Loucy (cell line): ENCODE measurements around the gene DLGAP3.

Experiments used
- H2AFZ ChIP-seq: fragments of 200-600 bp; sonication (generic); 2 replicates; pipeline ENCODE4 v1.6.0; 2016; ENCODE audit warnings: antibody characterized with exemption, mild to moderate bottlenecking, low read length, moderate library complexity
- H3F3A ChIP-seq: fragments of 200-600 bp; 2 replicates; pipeline ENCODE4 v1.6.0; 2016; ENCODE audit warnings: antibody characterized with exemption, low read depth, mild to moderate bottlenecking
- H3K27me3 ChIP-seq: fragments of 200-600 bp; sonication (generic); 2 replicates; pipeline ENCODE4 v1.6.1; 2014; ENCODE audit warnings: low read length, mild to moderate bottlenecking; ENCODE audit not compliant: insufficient read depth, poor library complexity, severe bottlenecking
- H3K36me3 ChIP-seq: fragments of 200-600 bp; sonication (generic); 2 replicates; pipeline ENCODE4 v1.6.1; 2016; ENCODE audit warnings: low read length; ENCODE audit not compliant: insufficient read depth
- H3K4me1 ChIP-seq: fragments of 200-600 bp; sonication (generic); 2 replicates; pipeline ENCODE4 v1.5.1; 2014; ENCODE audit warnings: low read length, mild to moderate bottlenecking; ENCODE audit not compliant: insufficient read depth, poor library complexity, severe bottlenecking
- H3K4me2 ChIP-seq: fragments of 200-600 bp; sonication (generic); 2 replicates; pipeline ENCODE4 v1.6.0; 2014; ENCODE audit warnings: antibody characterized with exemption, low read length, low read depth, mild to moderate bottlenecking; ENCODE audit not compliant: poor library complexity, severe bottlenecking
- H3K4me3 ChIP-seq: fragments of 200-600 bp; sonication (generic); 2 replicates; pipeline ENCODE4 v1.5.1; 2014; ENCODE audit warnings: low read length, mild to moderate bottlenecking, mixed read lengths; ENCODE audit not compliant: poor library complexity, severe bottlenecking
- H3K79me2 ChIP-seq: fragments of 200-600 bp; sonication (generic); 2 replicates; pipeline ENCODE4 v1.6.1; 2014; ENCODE audit warnings: low read length; ENCODE audit not compliant: insufficient read depth
- H3K9ac ChIP-seq: fragments of 200-600 bp; sonication (generic); 2 replicates; pipeline ENCODE4 v1.6.0; 2014; ENCODE audit warnings: mild to moderate bottlenecking, low read depth, low read length, moderate library complexity; ENCODE audit not compliant: poor library complexity, severe bottlenecking
- H3K9me2 ChIP-seq: fragments of 200-600 bp; sonication (generic); replicated peaks from 2 replicates; pipeline ENCODE4 v1.6.1; 2016; ENCODE audit warnings: low read depth, low read length, mixed read lengths
- H3K9me3 ChIP-seq: fragments of 200-600 bp; sonication (generic); 2 replicates; pipeline ENCODE4 v1.6.1; 2014; ENCODE audit warnings: mild to moderate bottlenecking, antibody characterized with exemption, low read length, low read depth; ENCODE audit not compliant: insufficient read depth
- H4K20me1 ChIP-seq: fragments of 200-600 bp; sonication (generic); 2 replicates; pipeline ENCODE4 v1.6.0; 2014; ENCODE audit warnings: antibody characterized with exemption, low read length, mild to moderate bottlenecking; ENCODE audit not compliant: insufficient read depth, poor library complexity, severe bottlenecking
- EZH2phosphoT487 ChIP-seq: fragments of 200-600 bp; IDR thresholded peaks from 2 replicates; pipeline ENCODE4 v1.6.1; 2018; ENCODE audit warnings: antibody characterized with exemption, mild to moderate bottlenecking, moderate library complexity, borderline replicate concordance
- TF ChIP-seq, protein P1 (sequence below): fragments of 200-600 bp; sonication (generic); conservative IDR thresholded peaks from 2 replicates; pipeline ENCODE4 v1.5.1; 2014; ENCODE audit warnings: mild to moderate bottlenecking, antibody characterized with exemption, low read length

DLGAP3 gene

DNA sequence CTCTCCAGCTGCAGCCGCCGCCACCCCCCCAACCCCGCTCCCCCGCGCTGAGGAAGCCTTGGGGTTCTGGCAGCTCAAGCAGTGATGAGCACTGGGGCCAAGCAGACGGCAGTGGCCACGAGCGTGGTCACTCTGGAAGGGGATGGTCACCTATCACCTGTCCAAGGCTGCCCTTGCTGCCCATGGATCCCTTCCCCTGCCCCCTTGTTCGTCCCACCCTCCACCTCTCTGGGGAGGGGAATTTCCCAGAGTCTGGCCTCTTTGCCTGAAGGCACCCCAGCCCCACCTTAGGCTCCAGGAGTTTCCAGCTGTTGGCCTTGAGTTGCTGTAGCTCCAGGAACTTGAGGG, 62.7 kb downstream of the DLGAP3 start:
- Histone ChIP-seq H3K79me2 (no peaks in the 10 kb centered on the region), H3K9me3 (no peaks in the 10 kb centered on the region), H3K27me3 (no peaks in the 10 kb centered on the region), H3K4me2 (peak overlapping the region; percentile 74), H3K36me3 (no peaks in the 10 kb centered on the region), H3K9ac (peak overlapping the region; percentile 82), H4K20me1 (no peaks in the 10 kb centered on the region), H2AFZ (peak overlapping the region; percentile 97), H3F3A (0 out of 2 replicates have a peak, but pooled peaks cover 4% of the 10 kb centered on the region), H3K4me3 (peak overlapping the region; percentile 79), H3K9me2 (no peaks in the 10 kb centered on the region), H3K4me1 (peaks cover 31% of the 10 kb centered on the region)
- no peak for TF ChIP-seq EZH2phosphoT487
- TF ChIP-seq, protein P1, sequence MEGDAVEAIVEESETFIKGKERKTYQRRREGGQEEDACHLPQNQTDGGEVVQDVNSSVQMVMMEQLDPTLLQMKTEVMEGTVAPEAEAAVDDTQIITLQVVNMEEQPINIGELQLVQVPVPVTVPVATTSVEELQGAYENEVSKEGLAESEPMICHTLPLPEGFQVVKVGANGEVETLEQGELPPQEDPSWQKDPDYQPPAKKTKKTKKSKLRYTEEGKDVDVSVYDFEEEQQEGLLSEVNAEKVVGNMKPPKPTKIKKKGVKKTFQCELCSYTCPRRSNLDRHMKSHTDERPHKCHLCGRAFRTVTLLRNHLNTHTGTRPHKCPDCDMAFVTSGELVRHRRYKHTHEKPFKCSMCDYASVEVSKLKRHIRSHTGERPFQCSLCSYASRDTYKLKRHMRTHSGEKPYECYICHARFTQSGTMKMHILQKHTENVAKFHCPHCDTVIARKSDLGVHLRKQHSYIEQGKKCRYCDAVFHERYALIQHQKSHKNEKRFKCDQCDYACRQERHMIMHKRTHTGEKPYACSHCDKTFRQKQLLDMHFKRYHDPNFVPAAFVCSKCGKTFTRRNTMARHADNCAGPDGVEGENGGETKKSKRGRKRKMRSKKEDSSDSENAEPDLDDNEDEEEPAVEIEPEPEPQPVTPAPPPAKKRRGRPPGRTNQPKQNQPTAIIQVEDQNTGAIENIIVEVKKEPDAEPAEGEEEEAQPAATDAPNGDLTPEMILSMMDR = no peak

DNA sequence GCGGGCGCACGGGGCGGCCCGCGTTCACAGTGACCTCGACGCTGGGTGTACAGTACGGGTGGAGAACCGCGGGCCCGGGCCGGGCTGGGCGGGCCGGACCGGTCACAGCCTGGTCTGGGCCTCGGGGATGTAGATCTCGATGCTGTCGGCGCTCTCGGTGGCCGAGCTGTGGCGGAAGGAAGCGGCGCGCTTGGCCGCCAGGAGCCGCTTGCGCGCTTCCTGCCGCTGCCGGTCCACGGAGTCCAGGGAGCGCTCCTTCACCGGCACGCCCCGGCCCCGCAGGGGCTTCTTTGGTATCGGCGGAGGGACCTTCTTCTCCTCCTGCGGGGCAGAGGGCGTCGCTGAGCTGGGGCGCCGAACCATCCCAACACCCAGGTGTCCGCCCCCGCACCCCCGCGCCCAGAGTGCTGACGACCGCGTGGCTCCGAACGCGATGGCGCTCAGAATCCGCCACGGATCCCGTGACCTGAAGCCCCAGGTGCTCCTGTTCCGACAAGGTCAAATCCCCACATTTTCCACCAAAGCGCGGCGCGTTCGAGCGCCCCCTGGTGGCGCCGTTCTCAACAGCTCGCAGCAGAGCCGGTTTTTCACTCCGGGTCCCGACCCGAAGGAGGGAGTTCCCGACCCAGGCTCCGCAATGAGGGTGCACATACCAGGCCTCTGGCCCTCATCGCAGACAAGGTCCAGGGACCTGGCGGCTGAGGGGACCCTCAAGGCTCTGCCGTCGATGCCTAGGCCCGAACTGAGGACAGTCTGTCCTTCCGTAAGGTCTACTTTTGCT, 63.3 kb downstream of the DLGAP3 start:
- H3K9me2 ChIP-seq = no peaks in the 10 kb centered on the region
- H3K9ac ChIP-seq = peak overlapping the region; percentile 82
- H3K4me3 ChIP-seq = peak overlapping the region; percentile 79
- 0 out of 2 replicates have a peak, but pooled peaks cover 4% of the 10 kb centered on the region for H3F3A ChIP-seq
- no peaks in the 10 kb centered on the region for H3K79me2 ChIP-seq
- no peaks in the 10 kb centered on the region for H4K20me1 ChIP-seq
- H3K4me1 ChIP-seq = peaks cover 29% of the 10 kb centered on the region
- TF ChIP-seq, protein P1 = peak; percentile 96
- TF ChIP-seq EZH2phosphoT487 = no peak
- peak overlapping the region; percentile 74 for H3K4me2 ChIP-seq
- H3K9me3 ChIP-seq = no peaks in the 10 kb centered on the region
- no peaks in the 10 kb centered on the region for H3K27me3 ChIP-seq
- H2AFZ ChIP-seq = peak overlapping the region; percentile 97
- no peaks in the 10 kb centered on the region for H3K36me3 ChIP-seq

DNA sequence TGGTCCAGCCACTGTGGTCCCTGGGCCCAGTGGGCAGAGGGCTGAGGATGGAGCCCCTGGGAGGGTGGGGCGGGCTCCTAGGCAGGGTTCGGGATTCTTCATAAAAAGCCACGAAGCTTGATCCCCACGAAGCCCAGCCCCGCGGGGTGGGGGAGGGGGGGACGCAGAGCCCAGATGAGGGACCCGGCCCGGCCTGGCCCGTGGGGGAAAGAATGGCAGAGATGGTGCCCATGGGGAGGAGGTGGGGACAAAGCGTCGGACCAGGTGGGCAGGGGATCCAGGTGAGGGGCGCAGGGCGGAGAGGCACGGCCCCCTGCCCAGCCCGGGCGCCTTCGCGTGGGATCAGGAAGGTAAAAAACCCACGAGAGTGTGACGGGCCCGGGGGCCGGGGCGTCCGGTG, 63.9 kb downstream of the DLGAP3 start:
- H3K9ac ChIP-seq = peak overlapping the region; percentile 82
- H3K27me3 ChIP-seq = no peaks in the 10 kb centered on the region
- 0 out of 2 replicates have a peak, but pooled peaks cover 4% of the 10 kb centered on the region for H3F3A ChIP-seq
- no peaks in the 10 kb centered on the region for H3K9me3 ChIP-seq
- peak overlapping the region; percentile 79 for H3K4me3 ChIP-seq
- no peaks in the 10 kb centered on the region for H3K79me2 ChIP-seq
- H3K36me3 ChIP-seq = no peaks in the 10 kb centered on the region
- peak overlapping the region; percentile 74 for H3K4me2 ChIP-seq
- no peaks in the 10 kb centered on the region for H4K20me1 ChIP-seq
- peak overlapping the region; percentile 97 for H2AFZ ChIP-seq
- no peaks in the 10 kb centered on the region for H3K9me2 ChIP-seq
- peaks cover 27% of the 10 kb centered on the region for H3K4me1 ChIP-seq
- TF ChIP-seq, protein P1 = no peak
- no peak for TF ChIP-seq EZH2phosphoT487
